ENCODE results near the gene VPS45. TPM values are rescaled to one million over a fixed set of nuclear protein-coding genes. Genes with fewer than 3 reads are reported as not detected.

VPS45 gene
- total and polyA plus RNA-seq, 2 of the 8 experiments (the other 6 are each of a cell fraction or from before 2014, with no cell fraction given), result 19.1 to 27.6 TPM

DNA sequence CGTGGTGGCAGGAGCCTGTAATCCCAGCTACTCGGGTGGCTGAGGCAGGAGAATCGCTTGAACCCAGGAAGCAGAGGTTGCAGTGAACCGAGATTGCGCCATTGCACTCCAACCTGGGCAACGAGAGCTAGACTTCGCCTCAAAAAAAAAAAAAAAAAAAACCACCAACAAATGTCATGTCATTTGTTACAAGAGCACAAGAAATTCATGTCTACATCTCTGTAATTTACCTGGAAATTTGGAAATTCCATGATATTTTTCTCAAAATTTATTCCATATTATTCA lies 16.5 kb upstream of the VPS45 start (continued):
- TF ChIP-seq, protein P1, sequence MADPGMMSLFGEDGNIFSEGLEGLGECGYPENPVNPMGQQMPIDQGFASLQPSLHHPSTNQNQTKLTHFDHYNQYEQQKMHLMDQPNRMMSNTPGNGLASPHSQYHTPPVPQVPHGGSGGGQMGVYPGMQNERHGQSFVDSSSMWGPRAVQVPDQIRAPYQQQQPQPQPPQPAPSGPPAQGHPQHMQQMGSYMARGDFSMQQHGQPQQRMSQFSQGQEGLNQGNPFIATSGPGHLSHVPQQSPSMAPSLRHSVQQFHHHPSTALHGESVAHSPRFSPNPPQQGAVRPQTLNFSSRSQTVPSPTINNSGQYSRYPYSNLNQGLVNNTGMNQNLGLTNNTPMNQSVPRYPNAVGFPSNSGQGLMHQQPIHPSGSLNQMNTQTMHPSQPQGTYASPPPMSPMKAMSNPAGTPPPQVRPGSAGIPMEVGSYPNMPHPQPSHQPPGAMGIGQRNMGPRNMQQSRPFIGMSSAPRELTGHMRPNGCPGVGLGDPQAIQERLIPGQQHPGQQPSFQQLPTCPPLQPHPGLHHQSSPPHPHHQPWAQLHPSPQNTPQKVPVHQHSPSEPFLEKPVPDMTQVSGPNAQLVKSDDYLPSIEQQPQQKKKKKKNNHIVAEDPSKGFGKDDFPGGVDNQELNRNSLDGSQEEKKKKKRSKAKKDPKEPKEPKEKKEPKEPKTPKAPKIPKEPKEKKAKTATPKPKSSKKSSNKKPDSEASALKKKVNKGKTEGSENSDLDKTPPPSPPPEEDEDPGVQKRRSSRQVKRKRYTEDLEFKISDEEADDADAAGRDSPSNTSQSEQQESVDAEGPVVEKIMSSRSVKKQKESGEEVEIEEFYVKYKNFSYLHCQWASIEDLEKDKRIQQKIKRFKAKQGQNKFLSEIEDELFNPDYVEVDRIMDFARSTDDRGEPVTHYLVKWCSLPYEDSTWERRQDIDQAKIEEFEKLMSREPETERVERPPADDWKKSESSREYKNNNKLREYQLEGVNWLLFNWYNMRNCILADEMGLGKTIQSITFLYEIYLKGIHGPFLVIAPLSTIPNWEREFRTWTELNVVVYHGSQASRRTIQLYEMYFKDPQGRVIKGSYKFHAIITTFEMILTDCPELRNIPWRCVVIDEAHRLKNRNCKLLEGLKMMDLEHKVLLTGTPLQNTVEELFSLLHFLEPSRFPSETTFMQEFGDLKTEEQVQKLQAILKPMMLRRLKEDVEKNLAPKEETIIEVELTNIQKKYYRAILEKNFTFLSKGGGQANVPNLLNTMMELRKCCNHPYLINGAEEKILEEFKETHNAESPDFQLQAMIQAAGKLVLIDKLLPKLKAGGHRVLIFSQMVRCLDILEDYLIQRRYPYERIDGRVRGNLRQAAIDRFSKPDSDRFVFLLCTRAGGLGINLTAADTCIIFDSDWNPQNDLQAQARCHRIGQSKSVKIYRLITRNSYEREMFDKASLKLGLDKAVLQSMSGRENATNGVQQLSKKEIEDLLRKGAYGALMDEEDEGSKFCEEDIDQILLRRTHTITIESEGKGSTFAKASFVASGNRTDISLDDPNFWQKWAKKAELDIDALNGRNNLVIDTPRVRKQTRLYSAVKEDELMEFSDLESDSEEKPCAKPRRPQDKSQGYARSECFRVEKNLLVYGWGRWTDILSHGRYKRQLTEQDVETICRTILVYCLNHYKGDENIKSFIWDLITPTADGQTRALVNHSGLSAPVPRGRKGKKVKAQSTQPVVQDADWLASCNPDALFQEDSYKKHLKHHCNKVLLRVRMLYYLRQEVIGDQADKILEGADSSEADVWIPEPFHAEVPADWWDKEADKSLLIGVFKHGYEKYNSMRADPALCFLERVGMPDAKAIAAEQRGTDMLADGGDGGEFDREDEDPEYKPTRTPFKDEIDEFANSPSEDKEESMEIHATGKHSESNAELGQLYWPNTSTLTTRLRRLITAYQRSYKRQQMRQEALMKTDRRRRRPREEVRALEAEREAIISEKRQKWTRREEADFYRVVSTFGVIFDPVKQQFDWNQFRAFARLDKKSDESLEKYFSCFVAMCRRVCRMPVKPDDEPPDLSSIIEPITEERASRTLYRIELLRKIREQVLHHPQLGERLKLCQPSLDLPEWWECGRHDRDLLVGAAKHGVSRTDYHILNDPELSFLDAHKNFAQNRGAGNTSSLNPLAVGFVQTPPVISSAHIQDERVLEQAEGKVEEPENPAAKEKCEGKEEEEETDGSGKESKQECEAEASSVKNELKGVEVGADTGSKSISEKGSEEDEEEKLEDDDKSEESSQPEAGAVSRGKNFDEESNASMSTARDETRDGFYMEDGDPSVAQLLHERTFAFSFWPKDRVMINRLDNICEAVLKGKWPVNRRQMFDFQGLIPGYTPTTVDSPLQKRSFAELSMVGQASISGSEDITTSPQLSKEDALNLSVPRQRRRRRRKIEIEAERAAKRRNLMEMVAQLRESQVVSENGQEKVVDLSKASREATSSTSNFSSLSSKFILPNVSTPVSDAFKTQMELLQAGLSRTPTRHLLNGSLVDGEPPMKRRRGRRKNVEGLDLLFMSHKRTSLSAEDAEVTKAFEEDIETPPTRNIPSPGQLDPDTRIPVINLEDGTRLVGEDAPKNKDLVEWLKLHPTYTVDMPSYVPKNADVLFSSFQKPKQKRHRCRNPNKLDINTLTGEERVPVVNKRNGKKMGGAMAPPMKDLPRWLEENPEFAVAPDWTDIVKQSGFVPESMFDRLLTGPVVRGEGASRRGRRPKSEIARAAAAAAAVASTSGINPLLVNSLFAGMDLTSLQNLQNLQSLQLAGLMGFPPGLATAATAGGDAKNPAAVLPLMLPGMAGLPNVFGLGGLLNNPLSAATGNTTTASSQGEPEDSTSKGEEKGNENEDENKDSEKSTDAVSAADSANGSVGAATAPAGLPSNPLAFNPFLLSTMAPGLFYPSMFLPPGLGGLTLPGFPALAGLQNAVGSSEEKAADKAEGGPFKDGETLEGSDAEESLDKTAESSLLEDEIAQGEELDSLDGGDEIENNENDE (IDR thresholded peaks at IDR 0.05; ENCODE audit: insufficient replicate concordance, low read length), result no peak
- no peak for TF ChIP-seq HDAC2 (IDR thresholded peaks at IDR 0.05; ENCODE audit: borderline replicate concordance in 1 of 2, low read depth in 2 of 2, low read length in 2 of 2)
- no peak for TF ChIP-seq CHD1 (IDR thresholded peaks at IDR 0.05; ENCODE audit: low read depth, low read length)

Measured in H1 (cell line).